Fibroblast of peridontal ligament (primary cell): ENCODE measurements around the gene PLS3.

Experiments used
- DNase-seq: peaks from one replicate; pipeline ENCODE4 v3.0.0-alpha.2; 2010; ENCODE audit errors: extremely low read depth

Gene PLS3

GRCh38 chrX:115694028-115694427 is 133.1 kb downstream of the PLS3 start:
- DNase-seq = no peak

- DNase-seq = no peak
Measured at GRCh38 chrX:115696039-115696438, 135.1 kb downstream of the PLS3 start.

- no peak for DNase-seq
Measured at GRCh38 chrX:115696939-115697338, 136.0 kb downstream of the PLS3 start.

DNA sequence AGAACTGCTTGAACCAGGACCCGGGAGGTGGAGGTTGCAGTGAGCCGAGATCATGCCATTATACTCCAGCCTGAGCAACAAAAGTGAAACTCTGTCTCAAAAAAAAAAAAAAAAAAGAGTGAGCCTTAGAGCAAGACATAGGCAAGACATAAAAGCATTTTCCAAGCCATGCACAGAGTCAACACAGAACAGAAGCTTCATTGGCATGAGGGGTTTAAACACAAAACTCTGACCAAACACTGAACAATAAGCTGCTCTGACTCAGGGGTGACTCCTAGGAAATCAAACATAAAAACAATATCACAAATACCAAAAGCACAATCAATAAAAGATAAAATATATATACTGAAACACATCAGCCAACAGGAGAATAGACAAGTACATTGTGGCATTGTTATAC is 136.8 kb downstream of the PLS3 start:
- no peak for DNase-seq
